Measurements from ENCODE around the gene ERO1B. TPM values are rescaled to one million over a fixed set of nuclear protein-coding genes. Genes with fewer than 3 reads are reported as not detected.
"Not testable (repeated sequence)": the region's sequence is repeated elsewhere in the genome, so short reads cannot be mapped to it uniquely, and the experiment has no call there.

Gene ERO1B
- total RNA-seq, 2 donors from 2014 or later, result 10.4 to 12.0 TPM

GRCh38 chr1:236315518-236315917, 33.8 kb upstream of the ERO1B start:
- TF ChIP-seq POLR2AphosphoS5 (IDR thresholded peaks at IDR 0.05) (no peak), POLR2A (IDR thresholded peaks at IDR 0.05) (no peak), CTCF (IDR thresholded peaks at IDR 0.05) (no peak)
- 64% methylated on average over 2 of the region's 2 CpGs for WGBS
- no peaks in the 10 kb centered on the region for H3K27me3 ChIP-seq (replicated peaks; ENCODE audit: insufficient read depth)
- intact Hi-C loops (cut with DNase I), result no loop called here
- H3K4me1 ChIP-seq (replicated peaks), result no peaks in the 10 kb centered on the region
- H3K27ac ChIP-seq, result no peak overlapping the region
- H3K9me3 ChIP-seq, result no peaks in the 10 kb centered on the region
- H3K4me3 ChIP-seq, result no peak overlapping the region
- no peak for DNase-seq (ENCODE audit: low spot score)
- H3K36me3 ChIP-seq, result no peaks in the 10 kb centered on the region

- H3K9me3 ChIP-seq, result no peaks in the 10 kb centered on the region
- no peak overlapping the region for H3K4me3 ChIP-seq
- 87% methylated on average over 10 of the region's 10 CpGs for WGBS
- intact Hi-C loops (cut with DNase I), result no loop called here
- H3K36me3 ChIP-seq, result no peaks in the 10 kb centered on the region
- H3K4me1 ChIP-seq (replicated peaks), result no peaks in the 10 kb centered on the region
- no peaks in the 10 kb centered on the region for H3K27me3 ChIP-seq (replicated peaks; ENCODE audit: insufficient read depth)
- TF ChIP-seq POLR2A (IDR thresholded peaks at IDR 0.05), result no peak
- DNase-seq (ENCODE audit: low spot score), result no peak
- H3K27ac ChIP-seq, result no peak overlapping the region
Measured at GRCh38 chr1:236315092-236315491, 33.3 kb upstream of the ERO1B start.

GRCh38 chr1:236314050-236314449, 32.3 kb upstream of the ERO1B start:
- H3K4me1 ChIP-seq (replicated peaks); H3K27me3 ChIP-seq (replicated peaks; ENCODE audit: insufficient read depth); DNase-seq (ENCODE audit: low spot score); H3K27ac ChIP-seq; H3K9me3 ChIP-seq; H3K36me3 ChIP-seq; intact Hi-C loops (cut with DNase I); H3K4me3 ChIP-seq: not testable (repeated sequence)
- 91% methylated on average over 5 of the region's 5 CpGs for WGBS

GRCh38 chr1:236313427-236313826, 31.7 kb upstream of the ERO1B start:
- Histone ChIP-seq H3K4me1 (replicated peaks) (no peaks in the 10 kb centered on the region), H3K27me3 (replicated peaks; ENCODE audit: insufficient read depth) (no peaks in the 10 kb centered on the region), H3K9me3 (no peaks in the 10 kb centered on the region), H3K4me3 (no peak overlapping the region), H3K36me3 (no peaks in the 10 kb centered on the region), H3K27ac (no peak overlapping the region)
- no peak for DNase-seq (ENCODE audit: low spot score)
- intact Hi-C loops (cut with DNase I), result no loop called here
- TF ChIP-seq POLR2AphosphoS5 (IDR thresholded peaks at IDR 0.05) (no peak), POLR2A (IDR thresholded peaks at IDR 0.05) (no peak), CTCF (IDR thresholded peaks at IDR 0.05) (no peak)
- WGBS, result 92% methylated on average over 2 of the region's 2 CpGs

- H3K9me3 ChIP-seq, result no peaks in the 10 kb centered on the region
- H3K4me3 ChIP-seq, result no peak overlapping the region
- no peak for DNase-seq (ENCODE audit: low spot score)
- 61% methylated on average over 4 of the region's 4 CpGs for WGBS
- no peaks in the 10 kb centered on the region for H3K4me1 ChIP-seq (replicated peaks)
- intact Hi-C loops (cut with DNase I), result no loop called here
- no peaks in the 10 kb centered on the region for H3K36me3 ChIP-seq
- TF ChIP-seq POLR2A (IDR thresholded peaks at IDR 0.05) (no peak), CTCF (IDR thresholded peaks at IDR 0.05) (no peak), POLR2AphosphoS5 (IDR thresholded peaks at IDR 0.05) (no peak)
- H3K27ac ChIP-seq, result no peak overlapping the region
- H3K27me3 ChIP-seq (replicated peaks; ENCODE audit: insufficient read depth), result no peaks in the 10 kb centered on the region
Measured at GRCh38 chr1:236311040-236311439, 29.3 kb upstream of the ERO1B start.

- TF ChIP-seq POLR2AphosphoS5 (IDR thresholded peaks at IDR 0.05), result peak; percentile 65
- no peak for TF ChIP-seq POLR2A (IDR thresholded peaks at IDR 0.05)
- Histone ChIP-seq H3K4me3 (no peak overlapping the region), H3K27ac (no peak overlapping the region), H3K9me3 (no peaks in the 10 kb centered on the region), H3K27me3 (replicated peaks; ENCODE audit: insufficient read depth) (no peaks in the 10 kb centered on the region), H3K4me1 (replicated peaks) (no peaks in the 10 kb centered on the region), H3K36me3 (no peaks in the 10 kb centered on the region)
- intact Hi-C loops (cut with DNase I), result no loop called here
- DNase-seq (ENCODE audit: low spot score), result peak; percentile 35
- WGBS, result 39% methylated on average over 5 of the region's 5 CpGs
Measured at GRCh38 chr1:236308827-236309226, 27.1 kb upstream of the ERO1B start.
